ENCODE data around the gene SLC28A1.

DNA sequence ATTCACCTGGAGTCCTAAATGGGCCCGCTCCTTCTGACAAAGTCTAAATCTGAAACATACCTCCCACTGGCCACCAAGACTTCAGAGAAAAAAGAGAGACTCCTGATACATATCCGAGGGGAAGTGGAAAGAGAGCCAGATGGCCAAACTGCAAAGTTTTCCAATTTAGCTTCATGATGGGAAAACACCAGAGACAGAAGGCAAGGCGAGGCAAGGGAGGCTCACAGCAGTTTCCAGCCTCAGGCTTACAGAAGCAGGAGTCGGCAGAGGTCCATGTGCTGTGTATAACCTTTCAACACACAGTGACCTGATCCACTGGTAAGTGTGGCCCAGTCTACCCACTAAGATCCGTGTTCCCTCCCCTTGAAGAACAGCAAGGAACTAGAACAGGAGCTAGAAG is 67.3 kb downstream of the SLC28A1 start:
- TF ChIP-seq EZH2 (IDR thresholded peaks at IDR 0.05; ENCODE audit: low read length, unreplicated experiment), result no peak
- no peak for TF ChIP-seq CTCF (conservative IDR thresholded peaks at IDR 0.05; ENCODE audit: low read depth, low read length)
- no peak for TF ChIP-seq EZH2phosphoT487 (IDR thresholded peaks at IDR 0.05; ENCODE audit: borderline replicate concordance, low read length)
